Brain microvascular endothelial cell (primary cell): ENCODE measurements around the gene REG4.

Source experiments
- DNase-seq: peaks from one replicate; pipeline ENCODE4 v3.0.0-alpha.2; 2020
- H3K27ac ChIP-seq: fragments of 250-450 bp; sonication (Bioruptor Pico); 2 replicates; pipeline ENCODE4 v1.5.1; 2020; ENCODE audit warnings: mild to moderate bottlenecking, moderate library complexity
- H3K27me3 ChIP-seq: fragments of 250-450 bp; sonication (Bioruptor Pico); replicated peaks from 2 replicates; pipeline ENCODE4 v1.5.1; 2020; ENCODE audit warnings: mild to moderate bottlenecking
- H3K36me3 ChIP-seq: fragments of 250-450 bp; sonication (Bioruptor Pico); replicated peaks from 2 replicates; pipeline ENCODE4 v1.5.1; 2020; ENCODE audit warnings: mild to moderate bottlenecking
- H3K4me3 ChIP-seq: 2 replicates; pipeline ENCODE4 v1.5.1; 2011; ENCODE audit warnings: low read depth, mild to moderate bottlenecking, control low read depth, low read length, moderate library complexity
- CTCF ChIP-seq: IDR thresholded peaks from 2 replicates; pipeline ENCODE4 v1.5.1; 2011; ENCODE audit warnings: low read depth, mild to moderate bottlenecking, moderate library complexity, low read length, control low read depth, inconsistent platforms; ENCODE audit errors: missing control alignments
- in situ Hi-C: cut with HindIII; loops from 2 replicates; pipeline ENCODE4 v1.10.0; 2017; ENCODE audit warnings: low sequenced_read_pairs, low pct_ligation_motif_present

The REG4 gene

GRCh38 chr1:119773711-119774241 lies 37.5 kb downstream of the REG4 start:
- in situ Hi-C loops: no loop called here
- TF ChIP-seq CTCF: no peak
- no peak for DNase-seq
- Histone ChIP-seq H3K27me3 (peaks cover 9% of the 10 kb centered on the region), H3K27ac (no peak overlapping the region), H3K4me3 (no peak overlapping the region), H3K36me3 (no peaks in the 10 kb centered on the region)

DNA sequence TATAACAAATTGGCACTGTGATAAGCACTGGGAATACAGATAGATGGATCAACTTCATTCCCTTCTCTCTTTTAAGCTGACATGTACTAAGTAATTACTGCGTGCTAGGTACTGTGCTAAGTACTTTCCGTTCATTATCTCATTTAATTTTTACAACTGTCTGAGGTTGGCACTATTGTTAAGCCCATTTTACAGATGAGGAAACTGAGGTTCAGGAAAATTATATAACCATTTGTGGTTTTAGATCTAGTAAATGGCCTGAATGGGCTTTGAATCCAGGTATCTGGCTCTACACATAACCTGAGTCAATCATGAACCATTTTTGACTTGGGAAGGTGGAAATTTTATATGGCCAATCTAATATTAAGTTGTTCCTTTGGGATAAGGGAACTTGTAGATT lies 39.0 kb downstream of the REG4 start:
- peaks cover 12% of the 10 kb centered on the region for H3K27me3 ChIP-seq
- in situ Hi-C loops: no loop called here
- H3K27ac ChIP-seq: no peak overlapping the region
- DNase-seq: no peak
- no peaks in the 10 kb centered on the region for H3K36me3 ChIP-seq
- no peak for TF ChIP-seq CTCF
- no peak overlapping the region for H3K4me3 ChIP-seq

GRCh38 chr1:119771770-119772169 lies 39.5 kb downstream of the REG4 start:
- no peak for TF ChIP-seq CTCF
- Histone ChIP-seq H3K4me3 (no peak overlapping the region), H3K27ac (no peak overlapping the region), H3K27me3 (peaks cover 14% of the 10 kb centered on the region), H3K36me3 (no peaks in the 10 kb centered on the region)
- no peak for DNase-seq
- in situ Hi-C loops: no loop called here

DNA sequence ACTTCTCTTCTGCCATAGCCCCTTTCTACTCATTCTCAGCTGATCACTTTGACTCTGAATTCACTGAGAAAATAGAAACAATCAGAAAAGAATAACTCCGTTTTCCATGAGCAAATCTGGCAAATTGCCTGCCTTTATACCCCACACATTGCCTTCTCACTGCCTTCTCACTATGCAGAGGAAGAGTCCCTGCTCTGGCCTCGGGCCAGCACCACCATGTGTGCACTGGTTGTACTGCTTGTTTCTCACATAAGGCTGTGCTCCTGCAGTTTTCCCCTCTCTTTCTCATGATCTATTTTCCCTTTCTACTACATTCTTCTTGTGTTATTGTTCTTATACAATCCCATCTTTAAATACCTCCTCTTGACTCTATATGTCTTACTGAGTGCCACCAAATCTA lies 40.2 kb downstream of the REG4 start:
- H3K27ac ChIP-seq: no peak overlapping the region
- DNase-seq: no peak
- no peaks in the 10 kb centered on the region for H3K36me3 ChIP-seq
- H3K4me3 ChIP-seq: no peak overlapping the region
- H3K27me3 ChIP-seq: peaks cover 14% of the 10 kb centered on the region
- in situ Hi-C loops: no loop called here
- TF ChIP-seq CTCF: no peak

- no peak within 1 kb of the TSS for H3K27ac ChIP-seq
Measured at GRCh38 chr1:119768778-119769177, 42.5 kb downstream of the REG4 start, which contains the start of gene HMGCS2. HMGCS2 (minus strand) TSS chr1:119768905; CDS start chr1:119768844, 61 bp downstream.

More at GRCh38 chr1:119768778-119769177, 42.5 kb downstream of the REG4 start, which contains the start of gene HMGCS2:
- in situ Hi-C loops: no loop called here
- DNase-seq: no peak
- Histone ChIP-seq H3K27me3 (peaks cover 17% of the 10 kb centered on the region), H3K4me3 (no peak within 1 kb of the TSS), H3K36me3 (no peaks in the 10 kb centered on the region)
- no peak for TF ChIP-seq CTCF
